Gastroesophageal sphincter (tissue), 4 donors: Measurements from ENCODE around the gene SLIT3. TPM values are rescaled to one million over a fixed set of nuclear protein-coding genes. Genes with fewer than 3 reads are reported as not detected.

Experiments used
- ATAC-seq: fragments of 150-250 bp; one replicate; pipeline ENCODE4 v1.9.1; 2016; ENCODE audit warnings: mild to moderate bottlenecking, moderate library complexity
- H3K27ac ChIP-seq, 4 donors: fragments of 200-600 bp; sonication (generic) in 3 of 4; 1 replicate in 3 of 4; 2 replicates in 1 of 4; pipeline ENCODE4 v1.5.1; 2016 to 2019
- H3K27me3 ChIP-seq: fragments of 200-600 bp; sonication (generic); one replicate; pipeline ENCODE4 v1.5.1; 2019
- H3K36me3 ChIP-seq, 2 donors: fragments of 200-600 bp; sonication (generic); one replicate each; pipeline ENCODE4 v1.5.1; 2019; ENCODE audit warnings: control low read depth in 1 of 2
- H3K4me1 ChIP-seq, 3 donors: fragments of 200-600 bp; sonication (generic); 1 replicate in 2 of 3; 2 replicates in 1 of 3; pipeline ENCODE4 v1.5.1; 2016 to 2019; ENCODE audit warnings: control low read depth in 2 of 3
- H3K4me3 ChIP-seq, 2 donors: fragments of 200-600 bp; sonication (generic); one replicate each; pipeline ENCODE4 v1.5.1; 2019; ENCODE audit warnings: mild to moderate bottlenecking in 1 of 2, moderate library complexity in 1 of 2
- H3K9me3 ChIP-seq, 3 donors: fragments of 200-600 bp; sonication (generic); one replicate each; pipeline ENCODE4 v1.5.1; 2017 to 2019; ENCODE audit warnings: control low read depth in 2 of 3
- EP300 ChIP-seq: sonication (generic); formaldehyde crosslinking; IDR thresholded peaks from one replicate; pipeline ENCODE4 v1.6.1; 2017; ENCODE audit warnings: antibody characterized with exemption, mild to moderate bottlenecking
- POLR2A ChIP-seq, 2 donors: fragments of 450-650 bp; IDR thresholded peaks; one replicate each; pipeline ENCODE4 v1.6.1; 2017; ENCODE audit warnings: antibody characterized with exemption in 2 of 2, mild to moderate bottlenecking in 2 of 2, moderate library complexity in 1 of 2
- POLR2AphosphoS5 ChIP-seq: sonication (generic); formaldehyde crosslinking; IDR thresholded peaks from one replicate; pipeline ENCODE4 v1.6.1; 2017; ENCODE audit warnings: antibody characterized with exemption
- WGBS, 2 donors: methylation state at CpG; one replicate each; pipeline ENCODE4 v1.1.5; 2018; ENCODE audit warnings: low coverage in 1 of 2; 5-methylcytosine and 5-hydroxymethylcytosine counted together
- total RNA-seq, 4 donors: library from RNA; depleted of rRNA; stranded (reverse); fragments of >200 nt; gene quantifications; one replicate each; pipeline ENCODE4 v1.1.0, GENCODE V29; 2016
- TF ChIP-seq, protein P1 (sequence below), 4 experiments: fragments of 200-600 bp in 2 of 4; fragments of 450-650 bp in 2 of 4; sonication (generic) in 1 of 4; IDR thresholded peaks; one replicate each; pipeline ENCODE4 v1.5.1; 2017 to 2019; ENCODE audit warnings: antibody characterized with exemption in 4 of 4, mild to moderate bottlenecking in 2 of 4, moderate library complexity in 2 of 4

The SLIT3 gene
- total RNA-seq, 4 donors from 2014 or later = 29.6 to 76.3 (median 31.1) TPM

DNA sequence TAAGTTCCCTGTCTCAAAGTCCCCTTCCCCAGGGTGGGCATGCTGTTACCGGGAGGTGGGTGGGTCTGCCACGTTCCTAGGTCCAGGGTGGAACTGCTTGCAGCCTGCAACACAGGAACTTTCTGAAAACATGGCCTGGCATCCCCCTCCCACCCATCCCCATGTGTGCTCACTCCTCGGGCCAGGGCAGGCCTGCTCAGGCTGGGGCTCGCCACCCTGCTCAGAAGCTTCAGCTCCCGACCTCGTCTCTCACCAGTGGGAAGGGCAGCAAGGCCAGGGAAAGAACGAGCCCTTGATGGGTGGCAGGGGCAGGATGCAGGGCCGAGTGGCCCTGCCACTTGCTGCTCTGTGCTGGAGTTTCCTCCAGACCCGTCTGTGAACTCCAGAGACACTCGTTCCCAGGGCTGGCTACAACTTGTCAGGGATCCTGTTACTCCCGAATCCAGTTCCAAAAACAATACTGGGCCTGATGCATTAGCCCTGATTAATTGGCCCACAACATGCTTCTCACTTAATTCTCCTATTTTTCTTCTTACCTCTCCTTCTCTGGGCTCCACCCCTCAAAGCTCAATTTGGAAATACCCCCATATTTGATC, 197.3 kb downstream of the SLIT3 start:
- H3K27me3 ChIP-seq = no peaks in the 10 kb centered on the region
- H3K36me3 ChIP-seq = no peaks in the 10 kb centered on the region
- no peak for ATAC-seq
- 60 to 69% methylated on average over 1 to 5 of the region's 11 CpGs for WGBS, 2 donors
- peaks cover 0 to 15% (median 0%) of the 10 kb centered on the region in 3 donors for H3K4me1 ChIP-seq
- no peaks in the 10 kb centered on the region for H3K9me3 ChIP-seq
- H3K4me3 ChIP-seq = no peak overlapping the region
- no peak overlapping the region for H3K27ac ChIP-seq
- TF ChIP-seq POLR2A (IDR thresholded peaks at IDR 0.05) (no peak), POLR2AphosphoS5 (no peak), EP300 (no peak)
- TF ChIP-seq, protein P1, sequence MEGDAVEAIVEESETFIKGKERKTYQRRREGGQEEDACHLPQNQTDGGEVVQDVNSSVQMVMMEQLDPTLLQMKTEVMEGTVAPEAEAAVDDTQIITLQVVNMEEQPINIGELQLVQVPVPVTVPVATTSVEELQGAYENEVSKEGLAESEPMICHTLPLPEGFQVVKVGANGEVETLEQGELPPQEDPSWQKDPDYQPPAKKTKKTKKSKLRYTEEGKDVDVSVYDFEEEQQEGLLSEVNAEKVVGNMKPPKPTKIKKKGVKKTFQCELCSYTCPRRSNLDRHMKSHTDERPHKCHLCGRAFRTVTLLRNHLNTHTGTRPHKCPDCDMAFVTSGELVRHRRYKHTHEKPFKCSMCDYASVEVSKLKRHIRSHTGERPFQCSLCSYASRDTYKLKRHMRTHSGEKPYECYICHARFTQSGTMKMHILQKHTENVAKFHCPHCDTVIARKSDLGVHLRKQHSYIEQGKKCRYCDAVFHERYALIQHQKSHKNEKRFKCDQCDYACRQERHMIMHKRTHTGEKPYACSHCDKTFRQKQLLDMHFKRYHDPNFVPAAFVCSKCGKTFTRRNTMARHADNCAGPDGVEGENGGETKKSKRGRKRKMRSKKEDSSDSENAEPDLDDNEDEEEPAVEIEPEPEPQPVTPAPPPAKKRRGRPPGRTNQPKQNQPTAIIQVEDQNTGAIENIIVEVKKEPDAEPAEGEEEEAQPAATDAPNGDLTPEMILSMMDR (IDR thresholded peaks at IDR 0.05) = no peak

DNA sequence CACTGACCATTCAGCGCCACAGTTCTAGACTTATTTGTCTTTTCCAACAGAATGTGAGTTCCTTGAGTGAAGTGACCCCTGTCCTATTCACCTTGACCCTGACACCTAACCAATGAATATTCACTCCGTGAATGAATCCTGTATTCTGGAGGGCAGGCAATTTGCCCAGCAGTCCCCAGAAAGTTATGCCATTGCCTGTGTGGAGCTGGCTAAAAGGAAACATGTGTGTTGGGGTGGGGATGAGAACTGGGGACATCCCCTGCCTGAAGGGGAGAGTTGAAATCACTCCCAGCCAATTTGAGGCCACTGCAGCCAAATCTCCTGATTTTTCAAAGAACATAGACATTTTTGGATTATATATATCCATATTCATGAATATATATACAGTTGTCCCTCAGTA, 199.0 kb downstream of the SLIT3 start:
- Histone ChIP-seq H3K9me3 (no peaks in the 10 kb centered on the region), H3K27me3 (no peaks in the 10 kb centered on the region), H3K4me1 (peaks cover 3 to 29% (median 9%) of the 10 kb centered on the region in 3 donors), H3K36me3 (no peaks in the 10 kb centered on the region), H3K27ac (no peak overlapping the region), H3K4me3 (no peak overlapping the region)
- 83 to 100% methylated on average over 1 to 2 of the region's 2 CpGs for WGBS, 2 donors
- TF ChIP-seq EP300 = no peak
- TF ChIP-seq POLR2A (IDR thresholded peaks at IDR 0.05) = no peak
- TF ChIP-seq, protein P1 (IDR thresholded peaks at IDR 0.05) = no peak
- TF ChIP-seq POLR2AphosphoS5 = no peak
- ATAC-seq = no peak

DNA sequence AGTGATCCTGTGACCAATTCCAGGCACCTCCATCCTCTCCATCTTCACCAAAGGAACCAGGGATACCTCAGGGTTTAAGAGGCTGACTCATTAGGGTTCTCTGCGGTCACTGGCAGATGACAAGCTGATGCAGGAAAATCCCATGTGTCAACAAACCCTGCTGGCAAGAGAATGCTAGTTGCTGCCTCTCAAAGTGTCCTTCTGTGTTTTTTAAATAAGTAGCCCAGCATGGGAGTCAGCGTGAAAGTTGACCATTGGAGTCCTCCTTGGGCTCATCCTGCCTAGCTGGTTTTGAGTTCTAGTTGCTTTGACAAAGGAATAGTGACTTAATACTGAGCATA, 200.2 kb downstream of the SLIT3 start:
- Histone ChIP-seq H3K36me3 (no peaks in the 10 kb centered on the region), H3K27ac (peak overlapping the region in 2 of 4 donors; percentile 45 to 58), H3K27me3 (no peaks in the 10 kb centered on the region), H3K4me3 (no peak overlapping the region), H3K9me3 (no peaks in the 10 kb centered on the region), H3K4me1 (peaks cover 3 to 32% (median 9%) of the 10 kb centered on the region in 3 donors)
- WGBS, 2 donors = 67% methylated on average over 1 of the region's 2 CpGs; no CpG with 5 or more reads in 1 of the 2 donors
- ATAC-seq = no peak
- TF ChIP-seq POLR2A (IDR thresholded peaks at IDR 0.05) = no peak
- TF ChIP-seq EP300 = no peak
- TF ChIP-seq POLR2AphosphoS5 = no peak

DNA sequence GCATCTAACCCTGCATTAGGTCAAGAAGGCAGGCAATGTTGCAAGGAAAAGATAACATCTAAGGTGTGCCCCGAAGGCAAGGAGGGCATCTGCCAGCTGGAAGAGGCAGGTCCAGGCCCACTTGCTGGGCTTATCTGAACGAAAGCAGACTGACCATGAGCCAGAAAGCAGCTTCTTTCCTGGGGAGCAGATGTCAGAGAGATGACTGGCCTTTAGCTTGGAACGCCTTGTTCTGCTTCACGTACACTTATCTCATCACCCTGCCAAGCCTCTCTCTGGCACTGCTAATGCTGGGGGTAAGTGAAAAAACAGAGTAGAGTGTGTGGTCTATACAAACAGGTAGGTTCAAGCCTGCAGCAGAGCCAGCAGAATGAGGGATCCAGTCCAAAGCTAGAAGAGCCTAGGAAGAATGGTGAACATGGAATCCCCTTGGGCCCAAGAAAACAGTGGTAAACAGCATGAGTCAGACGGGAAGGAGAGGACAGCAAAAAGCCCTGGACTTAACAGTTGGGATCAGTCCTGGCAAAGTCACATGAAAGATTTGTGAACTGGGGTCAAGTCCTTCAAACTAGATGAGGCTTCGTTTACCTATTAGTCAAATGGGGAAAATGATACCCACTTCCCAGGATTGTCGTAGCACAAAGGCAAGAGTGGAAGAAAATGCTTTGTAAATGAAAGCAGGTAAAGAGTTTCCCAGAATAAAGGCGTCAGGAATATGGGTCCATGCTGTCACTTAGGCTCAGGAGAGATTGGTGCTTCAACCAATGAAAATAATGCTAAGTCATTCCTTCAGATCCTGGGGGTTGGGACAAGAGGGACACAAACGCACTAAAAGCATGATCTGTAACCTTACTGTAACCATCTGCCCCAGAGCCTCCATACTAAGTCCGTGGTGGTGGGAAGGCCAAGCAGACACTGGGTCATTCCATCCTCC, 200.9 kb downstream of the SLIT3 start:
- H3K4me1 ChIP-seq = peaks cover 3 to 32% (median 9%) of the 10 kb centered on the region in 3 donors
- H3K27ac ChIP-seq = peak overlapping the region in 3 of 4 donors; percentile 8 to 58 (median 45)

DNA sequence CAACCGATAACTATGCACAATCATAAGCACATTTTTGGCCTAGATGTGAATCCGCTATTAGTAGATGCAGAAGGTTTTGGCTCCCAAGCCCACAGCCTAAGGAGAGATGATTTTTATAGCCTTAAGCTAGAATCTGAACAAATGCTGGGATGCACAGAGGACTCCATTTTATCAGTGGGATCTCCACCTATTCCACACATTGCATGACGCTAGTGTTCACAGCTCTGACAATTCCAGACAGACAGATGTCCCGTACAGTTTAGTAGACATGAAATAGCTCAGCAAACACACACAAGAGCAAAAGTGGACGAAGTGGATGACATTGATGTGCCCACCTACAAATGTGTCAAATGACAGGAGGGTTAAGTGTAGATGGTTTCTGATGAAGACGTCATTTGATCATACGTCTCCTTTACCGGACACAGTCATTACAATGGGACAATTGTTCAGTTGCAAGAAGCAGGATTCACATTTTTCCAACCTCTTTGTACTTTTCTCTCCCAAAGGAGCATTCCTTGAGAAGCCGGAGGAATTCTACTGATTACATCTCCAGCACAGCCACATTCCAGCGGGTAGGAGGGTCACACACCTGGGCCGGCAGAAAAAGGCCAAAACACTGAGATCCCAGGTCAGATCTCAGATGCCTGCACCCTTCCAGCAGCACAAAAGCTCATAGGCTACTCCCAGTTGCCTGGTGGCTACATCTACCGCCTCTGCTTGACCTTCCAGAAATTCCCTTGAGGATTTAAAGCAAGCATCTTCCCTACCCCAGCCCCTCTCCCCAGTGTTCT, 202.4 kb downstream of the SLIT3 start:
- 76 to 92% methylated on average over 6 to 12 of the region's 12 CpGs for WGBS, 2 donors
- Histone ChIP-seq H3K4me3 (no peak overlapping the region), H3K36me3 (no peaks in the 10 kb centered on the region), H3K9me3 (no peaks in the 10 kb centered on the region), H3K27ac (peak overlapping the region in 3 of 4 donors; percentile 58 to 67 (median 61)), H3K27me3 (no peaks in the 10 kb centered on the region), H3K4me1 (peaks cover 3 to 32% (median 9%) of the 10 kb centered on the region in 3 donors)
- TF ChIP-seq POLR2AphosphoS5 = no peak
- no peak for TF ChIP-seq POLR2A (IDR thresholded peaks at IDR 0.05)
- no peak for TF ChIP-seq EP300
- TF ChIP-seq, protein P1 (IDR thresholded peaks at IDR 0.05) = no peak
- no peak for ATAC-seq

More for the DNA sequence above, 200.9 kb downstream of the SLIT3 start:
- TF ChIP-seq POLR2AphosphoS5 (peak; percentile 16), EP300 (no peak)
- Histone ChIP-seq H3K36me3 (no peaks in the 10 kb centered on the region), H3K27me3 (no peaks in the 10 kb centered on the region), H3K4me3 (no peak overlapping the region), H3K9me3 (no peaks in the 10 kb centered on the region)
- ATAC-seq = peak; percentile 66
- 61 to 71% methylated on average over 6 to 10 of the region's 10 CpGs for WGBS, 2 donors
